ENCODE measurements around the gene STIM2. TPM values are rescaled to one million over a fixed set of nuclear protein-coding genes. Genes with fewer than 3 reads are reported as not detected.

STIM2 gene
- total and polyA plus RNA-seq, 4 experiments from 2014 or later, result 23.8 to 91.7 (median 62.7) TPM

DNA sequence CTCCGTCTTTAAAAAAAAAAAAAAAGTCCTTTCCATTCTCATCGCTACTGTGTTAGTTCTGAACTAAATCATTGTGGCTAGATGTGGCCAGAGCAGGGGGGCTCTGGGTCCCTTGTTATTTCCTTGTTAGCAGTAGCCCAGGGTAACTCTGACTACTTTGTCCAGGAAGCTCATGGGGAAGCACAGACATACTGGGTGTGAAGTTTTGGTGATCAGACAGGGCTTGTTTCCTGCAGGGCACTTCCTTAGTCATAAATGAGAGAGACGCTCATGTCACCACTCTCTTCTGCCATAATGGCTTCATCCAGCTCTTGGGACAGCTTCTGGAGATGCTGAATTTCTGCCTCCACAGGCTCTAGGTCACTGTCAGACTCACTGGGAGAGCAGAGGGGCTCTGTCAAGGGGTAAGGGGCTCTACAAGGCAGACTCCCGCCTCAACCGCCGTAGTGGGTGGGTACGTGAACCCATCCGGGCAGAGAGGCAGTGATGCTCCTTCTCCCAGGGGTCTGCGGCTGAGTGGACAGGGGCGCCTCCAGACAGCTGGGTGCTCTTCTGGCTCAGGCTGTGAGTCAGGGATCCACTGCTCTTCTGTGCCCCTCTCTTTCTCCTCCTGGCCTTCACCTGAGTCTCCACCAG is 12.9 kb downstream of the STIM2 start:
- Mint-ChIP-seq H3K27ac (peak overlapping the region; percentile 84 to 96 (median 94)), H3K36me3 (peaks cover 9 to 16% of the 10 kb centered on the region in 2 donors), H3K4me1 (peaks cover 62 to 82% (median 74%) of the 10 kb centered on the region in 4 donors), H3K9me3 (peaks cover 0 to 4% (median under 1%) of the 10 kb centered on the region in 8 donors), H3K27me3 (no peaks in the 10 kb centered on the region), H3K4me3 (peak overlapping the region; percentile 50 to 89 (median 76))
- peak; percentile 68 to 95 (median 80) for DNase-seq
- Histone ChIP-seq H3K4me3 (ENCODE audit: low read length in 2 of 2) (no peak overlapping the region), H3K9me3 (ENCODE audit: control insufficient read depth in 1 of 2, low read length in 2 of 2) (no peaks in the 10 kb centered on the region), H3K27me3 (ENCODE audit: insufficient read depth, low read length) (no peaks in the 10 kb centered on the region), H3K36me3 (ENCODE audit: insufficient read depth, low read length) (no peaks in the 10 kb centered on the region), H3K27ac (ENCODE audit: low read depth, low read length) (peak overlapping the region; percentile 55), H3K4me1 (ENCODE audit: insufficient read depth, low read length) (peaks cover 85% of the 10 kb centered on the region)
- POLR2A ChIA-PET (ENCODE audit: partially characterized antibody), result interaction anchor here (0.6 to 3.9 kb wide), 7 partner anchors 9 to 130 kb away, joined by 3 to 50 read pairs (median 5); partner anchors contain the start of gene STIM2
- CTCF ChIA-PET (ENCODE audit: partially characterized antibody), result interaction anchor here (0.7 to 2.9 kb wide), 8 partner anchors 10 to 442 kb away, joined by 3 to 14 read pairs (median 3); no protein-coding TSS in a partner anchor
- intact Hi-C loops (cut with micrococcal nuclease), result loop anchor here (1.0 kb wide), 1 partner anchor 12 kb away; no protein-coding TSS in a partner anchor

DNA sequence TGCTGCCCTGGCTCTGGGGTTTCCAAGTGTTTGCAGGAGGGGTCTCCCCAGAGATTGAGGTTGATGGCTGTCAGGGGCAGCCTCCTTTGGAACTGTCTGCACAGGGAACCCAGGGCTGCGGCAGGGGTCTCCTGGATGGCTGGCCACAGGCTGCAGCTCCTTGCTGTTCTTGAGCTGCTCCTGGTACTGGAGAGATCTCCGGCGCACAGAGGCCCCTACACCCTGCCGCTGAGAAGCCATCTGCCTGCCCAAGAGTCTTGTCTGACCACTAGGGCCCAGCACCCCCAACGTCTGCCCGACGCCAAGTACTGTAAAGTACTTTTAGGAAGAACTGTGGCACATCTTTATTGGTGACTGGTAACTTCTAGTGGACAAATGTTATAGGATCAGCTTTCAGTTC is 13.5 kb downstream of the STIM2 start:
- Histone ChIP-seq H3K27ac (ENCODE audit: low read depth, low read length) (peak overlapping the region; percentile 53), H3K4me3 (ENCODE audit: low read length in 2 of 2) (no peak overlapping the region), H3K9me3 (ENCODE audit: control insufficient read depth in 1 of 2, low read length in 2 of 2) (no peaks in the 10 kb centered on the region), H3K36me3 (ENCODE audit: insufficient read depth, low read length) (no peaks in the 10 kb centered on the region), H3K4me1 (ENCODE audit: insufficient read depth, low read length) (peaks cover 85% of the 10 kb centered on the region), H3K27me3 (ENCODE audit: insufficient read depth, low read length) (no peaks in the 10 kb centered on the region)
- H3K4me1 Mint-ChIP-seq, result peaks cover 66 to 82% (median 75%) of the 10 kb centered on the region in 4 donors
- CTCF ChIA-PET (ENCODE audit: partially characterized antibody), result interaction anchor here (0.8 to 2.9 kb wide), 5 partner anchors 10 to 133 kb away, joined by 3 to 14 read pairs (median 3); no protein-coding TSS in a partner anchor
- H3K27ac Mint-ChIP-seq, result peak overlapping the region; percentile 74 to 95 (median 89)
- H3K9me3 Mint-ChIP-seq, result peaks cover 0 to 4% (median under 1%) of the 10 kb centered on the region in 8 donors
- intact Hi-C loops (cut with micrococcal nuclease), result no loop called here
- DNase-seq, result no peak
- POLR2A ChIA-PET (ENCODE audit: partially characterized antibody), result interaction anchor here (1.1 to 4.2 kb wide), 5 partner anchors 8 to 130 kb away, joined by 3 to 50 read pairs (median 30); partner anchors contain the start of gene STIM2
- H3K36me3 Mint-ChIP-seq, result peaks cover 12 to 20% of the 10 kb centered on the region in 2 donors
- H3K4me3 Mint-ChIP-seq, result peak overlapping the region in 2 of 8 donors; percentile 6 to 31
- no peaks in the 10 kb centered on the region for H3K27me3 Mint-ChIP-seq

DNA sequence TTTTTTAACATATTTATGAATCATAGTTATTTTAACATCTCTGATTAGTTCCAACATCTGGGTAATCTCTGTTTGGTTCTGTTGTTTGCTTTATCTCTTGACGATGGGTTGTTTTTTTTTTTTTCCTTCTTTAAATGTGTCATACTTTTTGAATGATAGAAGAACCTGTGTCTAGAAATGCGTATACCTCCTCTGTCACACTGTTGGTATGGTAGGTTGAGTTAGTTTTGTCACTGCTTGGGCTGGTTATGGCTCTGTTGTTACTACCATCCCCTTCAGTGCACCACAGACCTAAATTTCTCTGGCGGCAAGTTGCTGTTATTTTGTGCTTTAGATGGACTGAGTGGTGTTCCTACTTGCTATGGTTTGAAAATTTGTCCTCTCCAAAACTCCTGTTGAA is 16.8 kb downstream of the STIM2 start:
- no peak overlapping the region for H3K4me3 ChIP-seq (ENCODE audit: low read length in 2 of 2)
- Mint-ChIP-seq H3K4me1 (peaks cover 66 to 82% (median 71%) of the 10 kb centered on the region in 4 donors), H3K27ac (peak overlapping the region; percentile 90 to 98 (median 96)), H3K4me3 (peak overlapping the region in 6 of 8 donors; percentile 26 to 83 (median 48)), H3K9me3 (peaks cover 0 to 4% (median 2%) of the 10 kb centered on the region in 8 donors), H3K27me3 (no peaks in the 10 kb centered on the region), H3K36me3 (peaks cover 10 to 16% of the 10 kb centered on the region in 2 donors)
- H3K9me3 ChIP-seq (ENCODE audit: control insufficient read depth in 1 of 2, low read length in 2 of 2), result no peaks in the 10 kb centered on the region
- H3K36me3 ChIP-seq (ENCODE audit: insufficient read depth, low read length), result no peaks in the 10 kb centered on the region
- H3K27me3 ChIP-seq (ENCODE audit: insufficient read depth, low read length), result no peaks in the 10 kb centered on the region
- DNase-seq, result no peak
- intact Hi-C loops (cut with micrococcal nuclease), result no loop called here
- ChIA-PET POLR2A (ENCODE audit: partially characterized antibody) (interaction anchor here (0.9 to 4.2 kb wide), 3 partner anchors 9 to 16 kb away, joined by 3 to 30 read pairs (median 6); partner anchors contain the start of gene STIM2), CTCF (ENCODE audit: partially characterized antibody) (interaction anchor here (0.6 kb wide), 1 partner anchor 9 kb away, joined by 3 read pairs; no protein-coding TSS in a partner anchor)
- H3K4me1 ChIP-seq (ENCODE audit: insufficient read depth, low read length), result peaks cover 88% of the 10 kb centered on the region
- peak overlapping the region; percentile 56 for H3K27ac ChIP-seq (ENCODE audit: low read depth, low read length)

DNA sequence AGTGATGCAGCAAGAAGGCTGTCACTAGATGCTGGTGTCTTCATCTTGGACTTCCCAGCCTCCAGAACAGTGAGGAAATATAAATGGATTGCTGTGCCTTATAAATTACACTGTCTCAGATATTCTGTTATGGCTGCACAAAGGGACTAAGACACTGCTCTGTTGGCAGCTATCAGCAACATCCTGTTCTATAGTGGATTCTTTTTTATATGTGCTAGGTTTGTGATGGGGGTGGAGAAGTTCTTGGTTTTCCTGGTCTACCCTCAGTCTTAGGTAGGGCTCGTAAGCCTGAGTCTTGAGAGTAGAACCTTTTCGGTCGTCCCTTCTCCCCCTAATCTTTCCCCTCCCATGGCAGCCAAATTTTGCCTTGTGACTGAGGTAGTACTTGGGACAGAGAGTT is 17.3 kb downstream of the STIM2 start:
- H3K27me3 ChIP-seq (ENCODE audit: insufficient read depth, low read length), result no peaks in the 10 kb centered on the region
- H3K9me3 Mint-ChIP-seq, result peaks cover 0 to 4% (median 2%) of the 10 kb centered on the region in 8 donors
- peak overlapping the region in 1 of 2 donors; percentile 4 for H3K4me3 ChIP-seq (ENCODE audit: low read length in 2 of 2)
- H3K27ac Mint-ChIP-seq, result peak overlapping the region; percentile 90 to 98 (median 96)
- H3K9me3 ChIP-seq (ENCODE audit: control insufficient read depth in 1 of 2, low read length in 2 of 2), result no peaks in the 10 kb centered on the region
- intact Hi-C loops (cut with micrococcal nuclease), result loop anchor here (1.0 kb wide), 1 partner anchor 17 kb away; no protein-coding TSS in a partner anchor
- peak in 1 of 5 donors; percentile 17 for DNase-seq
- peaks cover 88% of the 10 kb centered on the region for H3K4me1 ChIP-seq (ENCODE audit: insufficient read depth, low read length)
- H3K4me1 Mint-ChIP-seq, result peaks cover 61 to 81% (median 69%) of the 10 kb centered on the region in 4 donors
- ChIA-PET CTCF (ENCODE audit: partially characterized antibody) (interaction anchor here (0.6 kb wide), 1 partner anchor 9 kb away, joined by 3 read pairs; no protein-coding TSS in a partner anchor), POLR2A (ENCODE audit: partially characterized antibody) (interaction anchor here (0.9 to 4.2 kb wide), 3 partner anchors 9 to 17 kb away, joined by 3 to 30 read pairs (median 6); partner anchors contain the start of gene STIM2)
- no peaks in the 10 kb centered on the region for H3K27me3 Mint-ChIP-seq
- peak overlapping the region; percentile 56 for H3K27ac ChIP-seq (ENCODE audit: low read depth, low read length)
- peaks cover 10 to 16% of the 10 kb centered on the region in 2 donors for H3K36me3 Mint-ChIP-seq
- peak overlapping the region in 6 of 8 donors; percentile 22 to 87 (median 77) for H3K4me3 Mint-ChIP-seq
- H3K36me3 ChIP-seq (ENCODE audit: insufficient read depth, low read length), result no peaks in the 10 kb centered on the region

GRCh38 chr4:26878794-26879391 is 18.3 kb downstream of the STIM2 start:
- Histone ChIP-seq H3K4me3 (ENCODE audit: low read length in 2 of 2) (peak overlapping the region in 1 of 2 donors; percentile 25), H3K4me1 (ENCODE audit: insufficient read depth, low read length) (peaks cover 88% of the 10 kb centered on the region), H3K9me3 (ENCODE audit: control insufficient read depth in 1 of 2, low read length in 2 of 2) (no peaks in the 10 kb centered on the region), H3K27me3 (ENCODE audit: insufficient read depth, low read length) (no peaks in the 10 kb centered on the region), H3K36me3 (ENCODE audit: insufficient read depth, low read length) (no peaks in the 10 kb centered on the region), H3K27ac (ENCODE audit: low read depth, low read length) (peak overlapping the region; percentile 56)
- no peaks in the 10 kb centered on the region for H3K27me3 Mint-ChIP-seq
- peaks cover 64 to 81% (median 70%) of the 10 kb centered on the region in 4 donors for H3K4me1 Mint-ChIP-seq
- peak overlapping the region; percentile 22 to 87 (median 75) for H3K4me3 Mint-ChIP-seq
- intact Hi-C loops (cut with micrococcal nuclease), result loop anchor here (1.0 kb wide), 1 partner anchor 18 kb away; no protein-coding TSS in a partner anchor
- H3K9me3 Mint-ChIP-seq, result peaks cover 0 to 4% (median 2%) of the 10 kb centered on the region in 8 donors
- H3K36me3 Mint-ChIP-seq, result peaks cover 10 to 15% of the 10 kb centered on the region in 2 donors
- DNase-seq, result peak in 3 of 5 donors; percentile 23 to 75 (median 28)
- peak overlapping the region; percentile 90 to 98 (median 96) for H3K27ac Mint-ChIP-seq
- CTCF ChIA-PET (ENCODE audit: partially characterized antibody), result interaction anchor here (1.5 to 2.0 kb wide), 2 partner anchors 17 to 18 kb away, joined by 3 to 7 read pairs; partner anchors contain the start of gene STIM2
- POLR2A ChIA-PET (ENCODE audit: partially characterized antibody), result interaction anchor here (2.3 kb wide), 1 partner anchor 18 kb away, joined by 21 read pairs; the partner anchor contains the start of gene STIM2

DNA sequence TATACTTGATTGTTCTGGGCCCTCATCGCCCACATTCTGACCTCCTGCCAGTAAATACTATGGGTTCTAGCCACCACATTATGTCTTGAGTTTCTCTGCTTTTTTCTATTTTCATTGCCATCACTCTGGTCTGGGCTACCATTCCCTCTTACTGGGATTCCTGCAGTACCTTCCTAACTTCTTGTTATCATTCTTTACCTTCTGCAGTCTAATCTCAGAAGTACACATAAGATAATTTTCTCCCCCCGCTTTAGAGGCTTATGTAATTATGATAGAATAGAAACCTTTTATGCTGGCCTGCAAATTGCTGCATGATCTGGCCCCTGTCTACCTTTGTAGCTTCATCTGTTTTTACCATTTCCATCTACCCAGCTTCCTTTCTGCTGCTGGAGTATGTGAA is 19.2 kb downstream of the STIM2 start:
- H3K4me3 ChIP-seq (ENCODE audit: low read length in 2 of 2), result no peak overlapping the region
- Mint-ChIP-seq H3K9me3 (peaks cover 0 to 4% (median 2%) of the 10 kb centered on the region in 8 donors), H3K27me3 (no peaks in the 10 kb centered on the region), H3K27ac (peak overlapping the region; percentile 90 to 98 (median 96)), H3K4me3 (peak overlapping the region; percentile 18 to 87 (median 62)), H3K4me1 (peaks cover 65 to 81% (median 73%) of the 10 kb centered on the region in 4 donors), H3K36me3 (peaks cover 10 to 15% of the 10 kb centered on the region in 2 donors)
- CTCF ChIA-PET (ENCODE audit: partially characterized antibody), result interaction anchor here (1.5 to 2.0 kb wide), 2 partner anchors 18 to 19 kb away, joined by 3 to 7 read pairs; partner anchors contain the start of gene STIM2
- POLR2A ChIA-PET (ENCODE audit: partially characterized antibody), result interaction anchor here (1.2 to 2.3 kb wide), 3 partner anchors 13 to 20 kb away, joined by 4 to 21 read pairs (median 10); partner anchors contain the start of gene STIM2
- H3K27ac ChIP-seq (ENCODE audit: low read depth, low read length), result peak overlapping the region; percentile 56
- H3K36me3 ChIP-seq (ENCODE audit: insufficient read depth, low read length), result no peaks in the 10 kb centered on the region
- intact Hi-C loops (cut with micrococcal nuclease), result no loop called here
- H3K4me1 ChIP-seq (ENCODE audit: insufficient read depth, low read length), result peaks cover 88% of the 10 kb centered on the region
- DNase-seq, result no peak
- H3K9me3 ChIP-seq (ENCODE audit: control insufficient read depth in 1 of 2, low read length in 2 of 2), result no peaks in the 10 kb centered on the region
- no peaks in the 10 kb centered on the region for H3K27me3 ChIP-seq (ENCODE audit: insufficient read depth, low read length)
